Smooth muscle cell (in vitro differentiated cells): Measurements from ENCODE around the gene CD4. TPM values are rescaled to one million over a fixed set of nuclear protein-coding genes. Genes with fewer than 3 reads are reported as not detected.

Experiments used
- DNase-seq: peaks from one replicate; lab custom pipeline; 2025; ENCODE audit not compliant: unreplicated experiment; lab: John Stamatoyannopoulos, UW
- H2AFZ ChIP-seq: fragments of 200-600 bp; sonication (generic); 2 replicates; pipeline ENCODE4 v1.6.0; 2016; ENCODE audit warnings: antibody characterized with exemption, low read depth, mild to moderate bottlenecking
- H3F3A ChIP-seq: fragments of 200-600 bp; sonication (generic); 2 replicates; pipeline ENCODE4 v1.6.0; 2017; ENCODE audit warnings: antibody characterized with exemption, low read depth
- H3K27ac ChIP-seq: fragments of 200-600 bp; sonication (generic); 2 replicates; pipeline ENCODE4 v1.5.1; 2016; ENCODE audit warnings: low read depth, mild to moderate bottlenecking
- H3K27me3 ChIP-seq: fragments of 200-600 bp; sonication (generic); 2 replicates; pipeline ENCODE4 v1.6.1; 2016; ENCODE audit warnings: low read depth, mild to moderate bottlenecking
- H3K36me3 ChIP-seq: fragments of 200-600 bp; sonication (generic); 2 replicates; pipeline ENCODE4 v1.5.1; 2016; ENCODE audit warnings: low read depth
- H3K4me1 ChIP-seq: fragments of 200-600 bp; sonication (generic); 2 replicates; pipeline ENCODE4 v1.5.1; 2016; ENCODE audit warnings: low read depth
- H3K4me2 ChIP-seq: fragments of 200-600 bp; sonication (generic); 2 replicates; pipeline ENCODE4 v1.6.0; 2016; ENCODE audit warnings: mild to moderate bottlenecking
- H3K4me3 ChIP-seq: fragments of 200-600 bp; sonication (generic); 2 replicates; pipeline ENCODE4 v1.5.1; 2016; ENCODE audit warnings: mild to moderate bottlenecking
- H3K79me2 ChIP-seq: fragments of 200-600 bp; sonication (generic); 2 replicates; pipeline ENCODE4 v1.6.0; 2016; ENCODE audit warnings: low read depth, mild to moderate bottlenecking
- H3K9ac ChIP-seq: fragments of 200-600 bp; sonication (generic); 2 replicates; pipeline ENCODE4 v1.6.0; 2016; ENCODE audit warnings: low read depth
- H3K9me3 ChIP-seq: fragments of 200-600 bp; sonication (generic); replicated peaks from 2 replicates; pipeline ENCODE4 v1.5.1; 2016; ENCODE audit warnings: low read depth
- H4K20me1 ChIP-seq: fragments of 200-600 bp; sonication (generic); 2 replicates; pipeline ENCODE4 v1.6.0; 2016; ENCODE audit warnings: low read depth
- CTCF ChIP-seq: fragments of 200-600 bp; sonication (generic); IDR thresholded peaks from 2 replicates; pipeline ENCODE4 v1.5.1; 2017; ENCODE audit warnings: borderline replicate concordance, mild to moderate bottlenecking, antibody characterized with exemption; ENCODE audit not compliant: insufficient read depth, poor library complexity, severe bottlenecking
- WGBS: methylation state at CpG from one replicate; pipeline ENCODE4 v1.1.7; 2016; ENCODE audit warnings: low lambda C conversion rate; 5-methylcytosine and 5-hydroxymethylcytosine counted together
- polyA plus RNA-seq: library from polyadenylated mRNA; unstranded; fragments of >200 nt; fragmentation: Nextera tagmentation; extraction: Ambion mirVana; gene quantifications from 2 replicates; pipeline ENCODE4 v1.2.1, GENCODE V29; 2016
- total RNA-seq: library from RNA; depleted of rRNA; stranded (reverse); fragments of >200 nt; gene quantifications from 2 replicates; pipeline ENCODE4 v1.2.3, GENCODE V29; 2014

The CD4 gene
- total and polyA plus RNA-seq, 2 experiments from 2014 or later, result 0.13 to 2.5 TPM

GRCh38 chr12:6753772-6754356, 35.5 kb upstream of the CD4 start:
- Histone ChIP-seq H3K27me3 (no peaks in the 10 kb centered on the region), H3K4me1 (peaks cover 12% of the 10 kb centered on the region), H4K20me1 (peaks cover 27% of the 10 kb centered on the region), H3K79me2 (peaks cover 26% of the 10 kb centered on the region), H3K9me3 (no peaks in the 10 kb centered on the region), H3K27ac (no peak overlapping the region), H2AFZ (no peak overlapping the region), H3K4me3 (no peak overlapping the region), H3F3A (peaks cover 4% of the 10 kb centered on the region), H3K4me2 (peak overlapping the region; percentile 67), H3K9ac (no peak overlapping the region), H3K36me3 (peaks cover 5% of the 10 kb centered on the region)
- no peak for TF ChIP-seq CTCF
- no peak for DNase-seq
- 2% methylated on average over 7 of the region's 7 CpGs for WGBS

DNA sequence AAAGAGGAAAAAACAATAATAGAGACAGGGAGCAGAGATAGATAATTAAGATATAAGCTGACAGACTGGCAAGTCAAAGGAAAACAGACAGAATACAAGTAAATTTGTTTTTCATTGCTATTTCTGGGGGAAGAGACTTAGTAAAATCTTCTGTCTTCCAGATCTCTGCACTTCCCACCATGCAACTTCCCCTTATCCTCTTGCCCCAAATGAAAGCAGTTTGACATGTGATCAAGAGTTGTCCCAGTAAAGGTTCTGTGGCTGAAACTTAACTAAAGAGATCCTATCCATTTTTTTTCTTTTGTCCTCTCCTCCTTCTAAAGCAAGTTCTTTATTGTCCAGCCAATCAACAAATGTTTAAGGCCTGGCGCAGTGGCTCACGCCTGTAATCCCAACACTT, 34.9 kb upstream of the CD4 start:
- peaks cover 5% of the 10 kb centered on the region for H3K36me3 ChIP-seq
- no peak overlapping the region for H3K27ac ChIP-seq
- 93% methylated on average over 2 of the region's 2 CpGs for WGBS
- no peaks in the 10 kb centered on the region for H3K9me3 ChIP-seq
- H4K20me1 ChIP-seq, result peaks cover 27% of the 10 kb centered on the region
- H3K4me2 ChIP-seq, result no peak overlapping the region
- no peaks in the 10 kb centered on the region for H3K27me3 ChIP-seq
- H3F3A ChIP-seq, result peaks cover 4% of the 10 kb centered on the region
- H3K4me1 ChIP-seq, result peaks cover 14% of the 10 kb centered on the region
- DNase-seq, result no peak
- no peak for TF ChIP-seq CTCF
- H2AFZ ChIP-seq, result no peak overlapping the region
- H3K9ac ChIP-seq, result no peak overlapping the region
- H3K4me3 ChIP-seq, result no peak overlapping the region
- H3K79me2 ChIP-seq, result peaks cover 26% of the 10 kb centered on the region

DNA sequence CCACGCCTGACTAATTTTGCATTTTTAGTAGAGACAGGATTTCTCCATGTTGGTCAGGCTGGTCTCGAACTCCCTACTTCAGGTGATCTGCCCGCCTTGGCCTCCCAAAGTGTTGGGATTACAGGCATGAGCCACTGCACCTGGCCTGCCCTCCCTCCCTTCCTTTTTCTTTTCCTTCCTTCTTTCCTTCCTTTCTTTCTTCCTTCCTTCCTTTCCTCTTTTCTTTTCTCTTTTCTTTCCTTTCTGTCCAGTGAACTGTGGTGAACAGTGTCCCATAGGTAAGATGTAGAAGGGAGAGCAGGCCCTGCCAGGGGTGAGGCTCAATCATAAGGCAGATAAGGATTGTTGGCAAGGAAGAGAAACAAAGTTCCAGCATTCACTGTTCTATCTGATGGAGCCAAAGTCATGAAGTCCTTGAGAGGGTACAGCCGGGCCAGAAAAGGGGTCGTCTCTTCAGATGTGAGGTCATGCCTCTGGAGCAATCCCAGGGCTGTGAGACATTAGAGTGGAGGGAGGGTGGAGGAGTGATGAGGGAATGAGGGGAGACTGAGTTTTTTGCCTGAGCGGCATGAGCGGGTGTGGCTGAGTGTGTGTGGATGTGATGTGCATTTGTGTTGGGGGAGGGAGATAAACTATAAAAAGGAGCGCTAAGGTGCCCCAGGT, 32.2 kb upstream of the CD4 start:
- Histone ChIP-seq H3K9me3 (no peaks in the 10 kb centered on the region), H2AFZ (no peak overlapping the region), H3K36me3 (no peaks in the 10 kb centered on the region), H4K20me1 (peaks cover 2% of the 10 kb centered on the region), H3F3A (peaks cover 4% of the 10 kb centered on the region), H3K27me3 (no peaks in the 10 kb centered on the region), H3K4me2 (no peak overlapping the region), H3K4me1 (peaks cover 20% of the 10 kb centered on the region), H3K9ac (no peak overlapping the region), H3K4me3 (no peak overlapping the region), H3K27ac (no peak overlapping the region), H3K79me2 (peaks cover 7% of the 10 kb centered on the region)
- no peak for TF ChIP-seq CTCF
- DNase-seq, result no peak
- WGBS, result 90% methylated on average over 8 of the region's 8 CpGs
